Mammary epithelial cell (primary cell): Measurements from ENCODE around the gene FKBP10.

Experiments
- CTCF ChIP-seq, 2 donors: IDR thresholded peaks in 1 of 2; conservative IDR thresholded peaks in 1 of 2; 2 replicates each; pipeline ENCODE4 v1.5.1; 2011 to 2012; ENCODE audit warnings: inconsistent platforms in 2 of 2, low read length in 2 of 2, mild to moderate bottlenecking in 2 of 2, control low read depth in 1 of 2, low read depth in 1 of 2; ENCODE audit not compliant: insufficient read depth in 1 of 2; ENCODE audit errors: extremely low read depth in 1 of 2
- EZH2 ChIP-seq: IDR thresholded peaks from 2 replicates; pipeline ENCODE4 v1.6.1; 2012; ENCODE audit warnings: low read length, inconsistent platforms, borderline replicate concordance

- TF ChIP-seq EZH2 (no peak), CTCF (conservative IDR thresholded peaks at IDR 0.05 in 1 of 2, IDR thresholded peaks at IDR 0.05 in 1 of 2; ENCODE audit: extremely low read depth in 1 of 2, insufficient read depth in 1 of 2, low read depth in 1 of 2, low read length in 2 of 2) (no peak)
These were observed 44.0 kb upstream of the FKBP10 start for GRCh38 chr17:41768682-41769288.
